GM19438 (cell line): ENCODE measurements around the gene HS2ST1.
"Not testable (repeated sequence)": the region's sequence is repeated elsewhere in the genome, so short reads cannot be mapped to it uniquely, and the experiment has no call there.

Experiments
- ATAC-seq: cut with Tn5 transposase; IDR thresholded peaks from one replicate; pipeline ENCODE4 v1.9.1; 2021; ENCODE audit warnings: low read depth; ENCODE audit not compliant: unreplicated experiment

HS2ST1 gene

GRCh38 chr1:86965012-86965826, 50.8 kb downstream of the HS2ST1 start:
- ATAC-seq: no peak

- peak; percentile 85 for ATAC-seq
Observed at GRCh38 chr1:86965827-86966182, 51.4 kb downstream of the HS2ST1 start.

GRCh38 chr1:86970938-86971337, 56.5 kb downstream of the HS2ST1 start:
- ATAC-seq: no peak

- ATAC-seq: no peak
Observed at GRCh38 chr1:86971778-86972177, 57.3 kb downstream of the HS2ST1 start.

- no peak for ATAC-seq
Observed at GRCh38 chr1:86972262-86972661, 57.8 kb downstream of the HS2ST1 start.

GRCh38 chr1:86975993-86976550, 61.6 kb downstream of the HS2ST1 start:
- ATAC-seq: no peak

- ATAC-seq: no peak
Observed at GRCh38 chr1:86976664-86977063, 62.2 kb downstream of the HS2ST1 start.

GRCh38 chr1:86981482-86982213, 67.2 kb downstream of the HS2ST1 start:
- no peak for ATAC-seq

- not testable (repeated sequence) for ATAC-seq
Observed at GRCh38 chr1:86983677-86984076, 69.2 kb downstream of the HS2ST1 start.

GRCh38 chr1:86987446-86987845, 73.0 kb downstream of the HS2ST1 start:
- ATAC-seq: no peak

- ATAC-seq: no peak
Observed at GRCh38 chr1:86988835-86989234, 74.4 kb downstream of the HS2ST1 start.

- not testable (repeated sequence) for ATAC-seq
Observed at GRCh38 chr1:86989690-86990089, 75.3 kb downstream of the HS2ST1 start.

- no peak for ATAC-seq
Observed at GRCh38 chr1:86990826-86991225, 76.4 kb downstream of the HS2ST1 start.

- no peak for ATAC-seq
Observed at GRCh38 chr1:86991549-86992186, 77.2 kb downstream of the HS2ST1 start.

- ATAC-seq: no peak
Observed at GRCh38 chr1:86992861-86993260, 78.4 kb downstream of the HS2ST1 start.

- ATAC-seq: no peak
Observed at GRCh38 chr1:86993269-86993985, 79.0 kb downstream of the HS2ST1 start.

- no peak for ATAC-seq
Observed at GRCh38 chr1:86994061-86994460, 79.6 kb downstream of the HS2ST1 start.

GRCh38 chr1:86997538-86997937, 83.1 kb downstream of the HS2ST1 start:
- no peak for ATAC-seq

GRCh38 chr1:86998280-86998679, 83.8 kb downstream of the HS2ST1 start:
- no peak for ATAC-seq

GRCh38 chr1:86998727-86999126, 84.3 kb downstream of the HS2ST1 start:
- no peak for ATAC-seq

GRCh38 chr1:87000460-87000859, 86.0 kb downstream of the HS2ST1 start:
- ATAC-seq: no peak
